Small intestine (tissue), 7 donors: ENCODE data around the gene ANTXR1. TPM values are rescaled to one million over a fixed set of nuclear protein-coding genes. Genes with fewer than 3 reads are reported as not detected.

Experiments
- DNase-seq, 2 donors: peaks; one replicate each; pipeline versions ENCODE4 v3.0.0 to v3.0.0-alpha.2; 2013
- FAIRE-seq: peaks from 2 replicates; lab custom pipeline; 2012; peaks lifted over from hg19 to GRCh38; lab: Jason Lieb, UNC
- H3K27ac ChIP-seq, 3 donors: one replicate each; pipeline ENCODE4 v1.5.1; 2013; ENCODE audit warnings: low read length in 2 of 3, mild to moderate bottlenecking in 2 of 3, control low read depth in 1 of 3, inconsistent platforms in 1 of 3, low read depth in 1 of 3, moderate library complexity in 1 of 3
- H3K27me3 ChIP-seq, 3 donors: one replicate each; pipeline ENCODE4 v1.6.1; 2013; ENCODE audit warnings: low read length in 3 of 3, inconsistent platforms in 1 of 3; ENCODE audit not compliant: control insufficient read depth in 3 of 3, insufficient read depth in 3 of 3
- H3K36me3 ChIP-seq, 3 donors: one replicate each; pipeline ENCODE4 v1.6.1; 2013; ENCODE audit warnings: low read length in 3 of 3, inconsistent platforms in 1 of 3, low read depth in 1 of 3, mild to moderate bottlenecking in 1 of 3, moderate library complexity in 1 of 3; ENCODE audit not compliant: control insufficient read depth in 3 of 3, insufficient read depth in 2 of 3
- H3K4me1 ChIP-seq, 3 donors: one replicate each; pipeline ENCODE4 v1.6.1; 2013; ENCODE audit warnings: low read length in 2 of 3, inconsistent platforms in 1 of 3, low read depth in 1 of 3, mild to moderate bottlenecking in 1 of 3, moderate library complexity in 1 of 3; ENCODE audit not compliant: control insufficient read depth in 3 of 3, insufficient read depth in 2 of 3
- H3K4me3 ChIP-seq, 3 donors: one replicate each; pipeline ENCODE4 v1.5.1; 2013; ENCODE audit warnings: low read length in 3 of 3, control low read depth in 1 of 3, inconsistent platforms in 1 of 3, low read depth in 1 of 3, mild to moderate bottlenecking in 1 of 3, moderate library complexity in 1 of 3
- H3K9me3 ChIP-seq, 2 donors: one replicate each; pipeline ENCODE4 v1.6.1; 2013; ENCODE audit warnings: low read depth in 1 of 2, low read length in 1 of 2; ENCODE audit not compliant: control insufficient read depth in 2 of 2, insufficient read depth in 1 of 2
- WGBS, 3 donors: extraction: QIAGEN DNeasy Blood & Tissue Kit; methylation state at CpG; one replicate each; pipeline ENCODE4 v1.1.7; 2013; 5-methylcytosine and 5-hydroxymethylcytosine counted together
- polyA plus RNA-seq, 4 donors: library from polyadenylated mRNA; stranded (reverse) in 3 of 4; unstranded in 1 of 4; fragments of 200-250 nt in 3 of 4; fragments of 120-200 nt in 1 of 4; gene quantifications; one replicate each; pipeline versions ENCODE4 v1.2.1 to v1.2.3, GENCODE V29; 2013
- donor health status: healthy with polysubstance abuse.
- donor health status: control.
- donor health status: control.
- donor health status: Bipolar disorder and iron deficiency.
- donor health status: healthy.

The ANTXR1 gene
- polyA plus RNA-seq, 4 donors: 0.22 to 13.0 (median 7.2) TPM

- DNase-seq (no peak), FAIRE-seq (no peak)
- Histone ChIP-seq H3K4me1 (peaks cover 0 to 7% (median 0%) of the 10 kb centered on the region in 3 donors), H3K36me3 (no peaks in the 10 kb centered on the region), H3K27me3 (no peaks in the 10 kb centered on the region), H3K9me3 (no peaks in the 10 kb centered on the region), H3K27ac (no peak overlapping the region), H3K4me3 (no peak overlapping the region)
Measured at GRCh38 chr2:69061525-69061924, 48.5 kb downstream of the ANTXR1 start.

GRCh38 chr2:69062307-69062962 is 49.5 kb downstream of the ANTXR1 start:
- Histone ChIP-seq H3K36me3 (no peaks in the 10 kb centered on the region), H3K4me1 (peaks cover 0 to 10% (median 0%) of the 10 kb centered on the region in 3 donors), H3K9me3 (no peaks in the 10 kb centered on the region), H3K27me3 (no peaks in the 10 kb centered on the region), H3K27ac (no peak overlapping the region), H3K4me3 (no peak overlapping the region)
- FAIRE-seq (no peak), DNase-seq (peak; percentile 11 to 66)
- 7 to 32% (median 13%) methylated on average over 2 of the region's 2 CpGs for WGBS, 3 donors

- H3K9me3 ChIP-seq: no peaks in the 10 kb centered on the region
- peaks cover 0 to 10% (median 0%) of the 10 kb centered on the region in 3 donors for H3K4me1 ChIP-seq
- no peak overlapping the region for H3K4me3 ChIP-seq
- WGBS, 3 donors: 74 to 100% (median 91%) methylated on average over 1 of the region's 1 CpG
- DNase-seq (no peak), FAIRE-seq (no peak)
- no peaks in the 10 kb centered on the region for H3K36me3 ChIP-seq
- H3K27ac ChIP-seq: no peak overlapping the region
- no peaks in the 10 kb centered on the region for H3K27me3 ChIP-seq
Measured at GRCh38 chr2:69065735-69066336, 52.9 kb downstream of the ANTXR1 start.

GRCh38 chr2:69067026-69067630 is 54.1 kb downstream of the ANTXR1 start:
- Histone ChIP-seq H3K27me3 (no peaks in the 10 kb centered on the region), H3K4me3 (no peak overlapping the region), H3K27ac (peak overlapping the region in 1 of 3 donors; percentile 50), H3K9me3 (no peaks in the 10 kb centered on the region), H3K36me3 (no peaks in the 10 kb centered on the region), H3K4me1 (peaks cover 0 to 6% (median 0%) of the 10 kb centered on the region in 3 donors)
- DNase-seq (no peak), FAIRE-seq (no peak)
- WGBS, 3 donors: 74 to 84% (median 78%) methylated on average over 2 of the region's 2 CpGs

GRCh38 chr2:69067866-69068265 is 54.9 kb downstream of the ANTXR1 start:
- H3K27me3 ChIP-seq: no peaks in the 10 kb centered on the region
- H3K27ac ChIP-seq: peak overlapping the region in 1 of 3 donors; percentile 50
- no peaks in the 10 kb centered on the region for H3K36me3 ChIP-seq
- H3K4me3 ChIP-seq: no peak overlapping the region
- DNase-seq (no peak), FAIRE-seq (no peak)
- H3K4me1 ChIP-seq: peaks cover 0 to 3% (median 0%) of the 10 kb centered on the region in 3 donors
- no peaks in the 10 kb centered on the region for H3K9me3 ChIP-seq

- FAIRE-seq: no peak
- no peaks in the 10 kb centered on the region for H3K36me3 ChIP-seq
- H3K27ac ChIP-seq: no peak overlapping the region
- DNase-seq: no peak
- 75 to 87% (median 83%) methylated on average over 3 of the region's 3 CpGs for WGBS, 3 donors
- peaks cover 0 to 3% (median 0%) of the 10 kb centered on the region in 3 donors for H3K4me1 ChIP-seq
- no peak overlapping the region for H3K4me3 ChIP-seq
- no peaks in the 10 kb centered on the region for H3K27me3 ChIP-seq
- H3K9me3 ChIP-seq: no peaks in the 10 kb centered on the region
Measured at GRCh38 chr2:69070969-69071368, 58.0 kb downstream of the ANTXR1 start.

- WGBS, 3 donors: 26 to 63% (median 33%) methylated on average over 1 of the region's 1 CpG
- no peaks in the 10 kb centered on the region for H3K4me1 ChIP-seq
- peaks cover 0 to 9% (median 0%) of the 10 kb centered on the region in 3 donors for H3K36me3 ChIP-seq
- H3K27ac ChIP-seq: no peak overlapping the region
- no peaks in the 10 kb centered on the region for H3K27me3 ChIP-seq
- FAIRE-seq (no peak), DNase-seq (no peak)
- no peak overlapping the region for H3K4me3 ChIP-seq
- no peaks in the 10 kb centered on the region for H3K9me3 ChIP-seq
Measured at GRCh38 chr2:69073928-69074570, 61.1 kb downstream of the ANTXR1 start.

GRCh38 chr2:69074918-69075317 is 61.9 kb downstream of the ANTXR1 start:
- peaks cover 0 to 9% (median 0%) of the 10 kb centered on the region in 3 donors for H3K36me3 ChIP-seq
- no peak for DNase-seq
- H3K4me3 ChIP-seq: no peak overlapping the region
- H3K9me3 ChIP-seq: no peaks in the 10 kb centered on the region
- H3K27me3 ChIP-seq: no peaks in the 10 kb centered on the region
- 77 to 87% (median 85%) methylated on average over 4 of the region's 4 CpGs for WGBS, 3 donors
- FAIRE-seq: no peak
- no peak overlapping the region for H3K27ac ChIP-seq
- H3K4me1 ChIP-seq: no peaks in the 10 kb centered on the region
